ENCODE measurements around the gene ATP8B4. TPM values are rescaled to one million over a fixed set of nuclear protein-coding genes. Genes with fewer than 3 reads are reported as not detected.

The ATP8B4 gene
- total RNA-seq, 1 donor from 2014 or later: 2.5 TPM

GRCh38 chr15:49809894-49810609, 309.0 kb downstream of the ATP8B4 start:
- Histone ChIP-seq H3K36me3 (no peaks in the 10 kb centered on the region), H3K4me1 (peaks cover 3% of the 10 kb centered on the region), H3K9me3 (replicated peaks) (peaks cover 13% of the 10 kb centered on the region), H3K4me3 (no peak overlapping the region), H3K27ac (replicated peaks) (peak overlapping the region; percentile 24), H3K27me3 (ENCODE audit: low read depth) (no peaks in the 10 kb centered on the region)
- TF ChIP-seq CTCF (IDR thresholded peaks at IDR 0.05; ENCODE audit: borderline replicate concordance): no peak
- DNase-seq: no peak
- intact Hi-C loops (cut with micrococcal nuclease): no loop called here

- intact Hi-C loops (cut with micrococcal nuclease): no loop called here
- Histone ChIP-seq H3K4me3 (no peak overlapping the region), H3K4me1 (peaks cover 3% of the 10 kb centered on the region), H3K9me3 (replicated peaks) (peaks cover 25% of the 10 kb centered on the region), H3K36me3 (no peaks in the 10 kb centered on the region), H3K27me3 (ENCODE audit: low read depth) (no peaks in the 10 kb centered on the region), H3K27ac (replicated peaks) (no peak overlapping the region)
- TF ChIP-seq CTCF (IDR thresholded peaks at IDR 0.05; ENCODE audit: borderline replicate concordance): no peak
- no peak for DNase-seq
Measured at GRCh38 chr15:49808341-49808740, 310.7 kb downstream of the ATP8B4 start.

Other genes with a start within 250 kb of the ATP8B4 start
- gene SLC27A2, start 63.0 kb upstream of the ATP8B4 start, total RNA-seq: not detected
- 0.52 TPM for gene HDC, start 146.5 kb upstream of the ATP8B4 start, total RNA-seq
- 8.1 TPM for gene GABPB1, start 236.0 kb upstream of the ATP8B4 start, total RNA-seq

Measured in left ventricle myocardium inferior (tissue), 1 donor.